ENCODE results near the gene ABCF2.

ABCF2 gene

GRCh38 chr7:151177310-151177709, 49.7 kb downstream of the ABCF2 start:
- Mint-ChIP-seq H3K27ac (no peak overlapping the region), H3K36me3 (ENCODE audit: low read depth) (no peaks in the 10 kb centered on the region), H3K4me3 (no peak overlapping the region), H3K27me3 (peaks cover 52% of the 10 kb centered on the region), H3K4me1 (ENCODE audit: low read depth) (peaks cover 3% of the 10 kb centered on the region), H3K9me3 (no peaks in the 10 kb centered on the region)
- intact Hi-C loops (cut with micrococcal nuclease), result no loop called here

GRCh38 chr7:151176401-151176800, 50.6 kb downstream of the ABCF2 start:
- H3K27ac Mint-ChIP-seq, result no peak overlapping the region
- H3K9me3 Mint-ChIP-seq, result no peaks in the 10 kb centered on the region
- peaks cover 60% of the 10 kb centered on the region for H3K27me3 Mint-ChIP-seq
- H3K36me3 Mint-ChIP-seq (ENCODE audit: low read depth), result no peaks in the 10 kb centered on the region
- intact Hi-C loops (cut with micrococcal nuclease), result no loop called here
- H3K4me3 Mint-ChIP-seq, result no peak overlapping the region
- H3K4me1 Mint-ChIP-seq (ENCODE audit: low read depth), result peaks cover 4% of the 10 kb centered on the region

GRCh38 chr7:151175793-151176311, 51.2 kb downstream of the ABCF2 start:
- Mint-ChIP-seq H3K4me3 (no peak overlapping the region), H3K4me1 (ENCODE audit: low read depth) (peaks cover 4% of the 10 kb centered on the region), H3K36me3 (ENCODE audit: low read depth) (no peaks in the 10 kb centered on the region), H3K27ac (no peak overlapping the region), H3K9me3 (no peaks in the 10 kb centered on the region), H3K27me3 (peaks cover 66% of the 10 kb centered on the region)
- intact Hi-C loops (cut with micrococcal nuclease), result no loop called here

GRCh38 chr7:151175047-151175792, 51.8 kb downstream of the ABCF2 start:
- intact Hi-C loops (cut with micrococcal nuclease), result no loop called here
- H3K9me3 Mint-ChIP-seq, result no peaks in the 10 kb centered on the region
- H3K4me1 Mint-ChIP-seq (ENCODE audit: low read depth), result peaks cover 4% of the 10 kb centered on the region
- H3K4me3 Mint-ChIP-seq, result no peak overlapping the region
- no peaks in the 10 kb centered on the region for H3K36me3 Mint-ChIP-seq (ENCODE audit: low read depth)
- peaks cover 72% of the 10 kb centered on the region for H3K27me3 Mint-ChIP-seq
- no peak overlapping the region for H3K27ac Mint-ChIP-seq

- Mint-ChIP-seq H3K4me1 (ENCODE audit: low read depth) (peaks cover 4% of the 10 kb centered on the region), H3K27me3 (peaks cover 80% of the 10 kb centered on the region), H3K36me3 (ENCODE audit: low read depth) (no peaks in the 10 kb centered on the region), H3K4me3 (no peak overlapping the region), H3K9me3 (no peaks in the 10 kb centered on the region), H3K27ac (no peak overlapping the region)
- intact Hi-C loops (cut with micrococcal nuclease), result loop anchor here (5.0 kb wide), 1 partner anchor 52 kb away; no protein-coding TSS in a partner anchor
Measured at GRCh38 chr7:151174246-151175046, 52.6 kb downstream of the ABCF2 start.

- Mint-ChIP-seq H3K9me3 (no peaks in the 10 kb centered on the region), H3K27me3 (peaks cover 85% of the 10 kb centered on the region), H3K4me1 (ENCODE audit: low read depth) (peaks cover 7% of the 10 kb centered on the region), H3K27ac (no peak overlapping the region), H3K4me3 (no peak overlapping the region), H3K36me3 (ENCODE audit: low read depth) (no peaks in the 10 kb centered on the region)
- intact Hi-C loops (cut with micrococcal nuclease), result loop anchor here (2.0 to 5.0 kb wide), 2 partner anchors 51 to 275 kb away; no protein-coding TSS in a partner anchor
Measured at GRCh38 chr7:151173386-151174245, 53.4 kb downstream of the ABCF2 start.

GRCh38 chr7:151172273-151173141, 54.5 kb downstream of the ABCF2 start:
- intact Hi-C loops (cut with micrococcal nuclease), result loop anchor here (1.0 to 5.0 kb wide), 3 partner anchors 50 to 274 kb away; no protein-coding TSS in a partner anchor
- Mint-ChIP-seq H3K4me1 (ENCODE audit: low read depth) (peaks cover 13% of the 10 kb centered on the region), H3K27ac (no peak overlapping the region), H3K27me3 (peaks cover 83% of the 10 kb centered on the region), H3K36me3 (ENCODE audit: low read depth) (no peaks in the 10 kb centered on the region), H3K4me3 (no peak overlapping the region), H3K9me3 (no peaks in the 10 kb centered on the region)

GRCh38 chr7:151168787-151169162, 58.2 kb downstream of the ABCF2 start:
- intact Hi-C loops (cut with micrococcal nuclease), result loop anchor here (10.0 kb wide), 1 partner anchor 136 kb away; no protein-coding TSS in a partner anchor
- H3K27me3 Mint-ChIP-seq, result peaks cover 58% of the 10 kb centered on the region
- peaks cover 13% of the 10 kb centered on the region for H3K4me1 Mint-ChIP-seq (ENCODE audit: low read depth)
- no peak overlapping the region for H3K27ac Mint-ChIP-seq
- no peaks in the 10 kb centered on the region for H3K9me3 Mint-ChIP-seq
- no peaks in the 10 kb centered on the region for H3K36me3 Mint-ChIP-seq (ENCODE audit: low read depth)
- peak overlapping the region; percentile 22 for H3K4me3 Mint-ChIP-seq

- Mint-ChIP-seq H3K4me3 (peak overlapping the region; percentile 22), H3K4me1 (ENCODE audit: low read depth) (peaks cover 13% of the 10 kb centered on the region), H3K27me3 (peaks cover 52% of the 10 kb centered on the region), H3K9me3 (no peaks in the 10 kb centered on the region), H3K27ac (no peak overlapping the region), H3K36me3 (ENCODE audit: low read depth) (no peaks in the 10 kb centered on the region)
- intact Hi-C loops (cut with micrococcal nuclease), result loop anchor here (10.0 kb wide), 1 partner anchor 137 kb away; no protein-coding TSS in a partner anchor
Measured at GRCh38 chr7:151168003-151168786, 58.8 kb downstream of the ABCF2 start.

- no peaks in the 10 kb centered on the region for H3K9me3 Mint-ChIP-seq
- no peaks in the 10 kb centered on the region for H3K36me3 Mint-ChIP-seq (ENCODE audit: low read depth)
- H3K4me1 Mint-ChIP-seq (ENCODE audit: low read depth), result peaks cover 11% of the 10 kb centered on the region
- intact Hi-C loops (cut with micrococcal nuclease), result loop anchor here (10.0 kb wide), 1 partner anchor 137 kb away; no protein-coding TSS in a partner anchor
- peak within 1 kb of the TSS; percentile 62 for H3K4me3 Mint-ChIP-seq
- H3K27me3 Mint-ChIP-seq, result peaks cover 44% of the 10 kb centered on the region
- H3K27ac Mint-ChIP-seq, result no peak within 1 kb of the TSS
Measured at GRCh38 chr7:151167197-151167961, 59.6 kb downstream of the ABCF2 start, which contains the start of gene GBX1. GBX1 (minus strand) TSS chr7:151167694; CDS start chr7:151167548, 146 bp downstream.

GRCh38 chr7:151166629-151167196, 60.3 kb downstream of the ABCF2 start:
- H3K4me1 Mint-ChIP-seq (ENCODE audit: low read depth), result peaks cover 9% of the 10 kb centered on the region

More at GRCh38 chr7:151166629-151167196, 60.3 kb downstream of the ABCF2 start:
- no peaks in the 10 kb centered on the region for H3K36me3 Mint-ChIP-seq (ENCODE audit: low read depth)
- no peaks in the 10 kb centered on the region for H3K9me3 Mint-ChIP-seq
- intact Hi-C loops (cut with micrococcal nuclease), result loop anchor here (10.0 kb wide), 1 partner anchor 138 kb away; no protein-coding TSS in a partner anchor
- peaks cover 37% of the 10 kb centered on the region for H3K27me3 Mint-ChIP-seq
- peak overlapping the region; percentile 62 for H3K4me3 Mint-ChIP-seq
- no peak overlapping the region for H3K27ac Mint-ChIP-seq

Measured in dendritic cell treated with granulocyte-macrophage colony-stimulating factor and Interleukin-4, amounts not matched to agents 40 ng/mL and 50 ng/mL, for 4 days (primary cell).